Activated CD4-positive, alpha-beta T cell treated with anti-CD3 and anti-CD28 coated beads, Interleukin-2, Interleukin-4, amounts not matched to agents 100 ng/mL and 50 ng/mL, durations not matched to agents 16 hours and 8 hours (primary cell): ENCODE data around the gene PDCD11.
"Not testable (repeated sequence)": the region's sequence is repeated elsewhere in the genome, so short reads cannot be mapped to it uniquely, and the experiment has no call there.

Source experiments
- DNase-seq: peaks from one replicate; pipeline ENCODE4 v3.0.0-alpha.2; 2020; ENCODE audit warnings: low spot score

The PDCD11 gene

GRCh38 chr10:103476046-103476768 lies 79.8 kb downstream of the PDCD11 start:
- DNase-seq = no peak

GRCh38 chr10:103478671-103479070 lies 82.2 kb downstream of the PDCD11 start:
- no peak for DNase-seq

DNA sequence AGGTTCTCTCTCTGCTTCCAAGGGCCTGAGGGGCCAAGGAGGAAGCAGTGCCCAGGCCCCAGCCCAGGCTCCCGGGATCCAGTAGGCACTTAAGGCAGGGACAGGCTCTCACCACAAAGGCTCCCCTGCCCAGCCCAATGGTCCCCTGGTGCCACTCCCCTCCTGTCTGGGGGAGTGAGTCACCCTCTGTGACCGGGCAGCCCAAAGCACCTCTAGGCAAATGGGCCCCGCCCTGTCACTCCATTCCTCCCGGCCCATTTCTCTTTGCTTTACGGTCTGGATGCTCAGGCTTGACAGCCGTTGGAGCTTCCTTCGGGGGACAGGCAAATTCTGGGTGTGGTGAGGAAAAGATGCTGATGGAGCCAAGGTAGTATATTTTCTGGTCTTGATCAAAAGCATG lies 82.7 kb downstream of the PDCD11 start, which contains the start of gene CALHM3:
Gene CALHM3, minus strand, starts transcription at position 106 of the 400 bp plus-strand sequence. CDS start 208 bp downstream, outside the sequence.
- DNase-seq = no peak

DNA sequence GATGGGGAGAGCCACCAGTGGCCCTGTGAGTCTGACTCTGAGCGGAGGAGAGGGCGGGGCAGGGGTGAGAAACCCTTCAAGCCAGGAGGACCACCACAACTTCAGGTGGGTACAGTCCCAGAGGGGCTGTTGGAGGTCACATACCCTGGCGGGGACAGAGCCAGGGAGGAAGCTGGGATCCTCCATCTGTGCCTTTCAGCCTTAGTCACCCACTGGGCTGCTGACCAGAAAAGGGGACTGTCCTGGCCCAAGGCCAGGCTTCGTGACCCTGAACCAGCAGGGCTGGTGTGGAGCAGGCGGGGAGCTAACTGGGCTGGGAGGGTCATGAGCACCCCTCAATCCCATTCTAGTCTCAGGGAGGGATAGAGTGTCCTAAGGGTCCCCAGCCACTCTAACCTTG lies 84.1 kb downstream of the PDCD11 start:
- no peak for DNase-seq

- peak; percentile 71 for DNase-seq
Measured at GRCh38 chr10:103481974-103482531, 85.6 kb downstream of the PDCD11 start.

DNA sequence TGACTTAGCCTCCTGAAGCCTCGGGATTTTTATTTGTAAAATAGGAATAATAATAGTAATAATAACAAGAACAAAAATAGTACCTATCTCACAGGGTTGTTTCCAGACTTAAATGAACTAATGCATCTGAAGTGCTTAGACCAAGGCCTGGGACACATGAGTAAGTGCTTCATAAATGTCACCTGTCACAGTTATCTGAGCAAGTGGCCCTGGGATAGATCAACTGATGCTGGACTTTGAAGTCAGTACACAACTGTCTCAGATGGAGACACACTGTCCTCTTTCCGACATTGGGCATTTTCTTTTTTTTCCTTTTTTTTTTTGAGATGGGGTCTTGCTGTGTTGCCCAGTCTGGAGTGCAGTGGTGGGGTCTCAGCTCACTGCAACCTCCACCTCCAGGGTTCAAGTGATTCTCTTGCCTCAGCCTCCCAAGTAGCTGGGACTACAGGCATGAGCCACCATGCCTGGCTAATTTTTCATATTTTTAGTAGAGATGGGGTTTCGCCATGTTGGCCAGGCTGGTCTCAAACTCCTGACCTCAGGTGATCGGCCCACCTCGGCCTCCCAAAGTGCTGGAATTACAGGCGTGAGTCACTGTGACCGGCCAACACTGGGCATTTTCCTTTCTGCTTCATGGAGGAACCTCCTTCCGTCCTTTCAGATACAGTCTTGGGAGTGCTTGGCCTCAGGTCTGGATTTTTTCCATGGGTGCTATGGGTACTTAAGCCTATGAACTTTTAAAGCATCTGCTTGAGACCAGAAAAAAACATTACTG lies 90.4 kb downstream of the PDCD11 start:
- DNase-seq = not testable (repeated sequence)

- DNase-seq = no peak
Measured at GRCh38 chr10:103487410-103487708, 90.9 kb downstream of the PDCD11 start.

DNA sequence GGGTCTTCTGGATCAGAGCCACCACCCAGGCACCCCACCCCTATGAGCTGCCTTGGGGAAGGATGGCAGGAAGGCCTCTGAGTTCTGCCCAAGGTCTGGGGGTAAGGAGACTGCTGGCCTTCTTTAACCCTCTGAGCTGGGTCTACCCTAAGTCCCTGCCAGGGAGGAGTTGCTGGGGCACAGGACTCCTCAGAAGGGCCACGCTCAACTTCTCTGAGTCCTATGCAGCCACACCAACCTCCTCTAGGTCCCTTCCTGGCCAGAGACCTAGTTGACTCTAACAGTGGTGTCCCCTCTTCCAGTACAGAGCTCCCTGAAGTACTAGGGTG lies 94.5 kb downstream of the PDCD11 start:
- no peak for DNase-seq

DNA sequence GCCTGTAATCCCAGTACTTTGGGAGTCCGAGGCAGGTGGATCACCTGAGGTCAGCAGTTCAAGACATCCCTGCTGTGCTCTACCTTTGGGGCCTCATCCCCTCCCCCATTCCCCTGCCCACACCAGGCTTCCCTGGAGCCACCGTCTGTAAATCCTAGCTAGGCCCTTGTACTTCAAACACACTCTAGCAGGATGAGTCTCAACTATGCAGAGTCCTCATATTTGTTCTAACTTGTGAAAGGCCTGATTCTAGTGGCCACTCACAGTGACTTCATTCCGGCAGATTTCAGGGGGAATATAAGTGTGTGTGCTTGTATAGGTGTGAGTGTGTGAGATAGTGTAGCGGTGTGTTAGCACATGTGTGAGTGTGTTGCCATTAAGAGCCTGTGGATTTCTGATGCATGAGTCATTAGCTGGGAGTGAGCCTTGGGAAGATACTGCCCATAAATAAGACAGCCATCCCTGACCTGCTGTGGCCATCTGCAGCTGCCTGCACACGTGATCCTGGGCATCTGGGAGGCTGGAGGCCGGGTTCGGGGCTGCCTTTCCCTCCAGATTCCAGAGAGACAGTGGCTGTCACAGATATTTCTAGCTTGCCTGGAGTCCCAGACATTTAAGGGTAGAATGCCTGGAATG lies 95.4 kb downstream of the PDCD11 start:
- no peak for DNase-seq

DNA sequence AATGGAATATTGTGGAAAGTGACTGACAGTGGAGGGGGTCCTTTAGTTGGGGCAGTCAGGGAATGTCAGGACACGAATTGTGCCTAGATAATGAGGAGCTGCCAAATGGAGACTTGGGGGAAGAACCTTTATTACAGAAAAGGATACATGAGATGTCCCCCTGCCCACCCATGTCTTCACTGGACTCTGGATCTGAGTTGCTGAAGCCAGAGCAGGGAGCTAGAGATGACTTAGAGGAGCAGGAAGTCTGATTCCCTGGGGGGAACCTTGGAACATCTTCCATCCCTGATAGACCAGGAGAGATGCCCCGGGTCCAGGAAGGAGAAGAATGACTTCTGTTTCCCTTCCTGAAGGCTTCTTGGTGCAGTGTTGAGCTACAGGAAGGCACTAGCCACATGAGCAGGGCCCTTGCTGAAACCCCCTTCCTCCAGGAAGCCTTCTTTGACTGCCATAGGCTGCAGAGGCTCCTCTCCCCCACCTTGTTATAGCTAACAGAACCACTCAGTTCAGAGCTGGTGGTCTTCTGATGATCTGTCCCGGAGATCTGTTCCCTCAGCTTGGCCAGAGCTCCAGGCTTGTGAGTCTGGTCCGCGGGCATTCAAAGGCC lies 96.3 kb downstream of the PDCD11 start:
- DNase-seq = no peak

DNA sequence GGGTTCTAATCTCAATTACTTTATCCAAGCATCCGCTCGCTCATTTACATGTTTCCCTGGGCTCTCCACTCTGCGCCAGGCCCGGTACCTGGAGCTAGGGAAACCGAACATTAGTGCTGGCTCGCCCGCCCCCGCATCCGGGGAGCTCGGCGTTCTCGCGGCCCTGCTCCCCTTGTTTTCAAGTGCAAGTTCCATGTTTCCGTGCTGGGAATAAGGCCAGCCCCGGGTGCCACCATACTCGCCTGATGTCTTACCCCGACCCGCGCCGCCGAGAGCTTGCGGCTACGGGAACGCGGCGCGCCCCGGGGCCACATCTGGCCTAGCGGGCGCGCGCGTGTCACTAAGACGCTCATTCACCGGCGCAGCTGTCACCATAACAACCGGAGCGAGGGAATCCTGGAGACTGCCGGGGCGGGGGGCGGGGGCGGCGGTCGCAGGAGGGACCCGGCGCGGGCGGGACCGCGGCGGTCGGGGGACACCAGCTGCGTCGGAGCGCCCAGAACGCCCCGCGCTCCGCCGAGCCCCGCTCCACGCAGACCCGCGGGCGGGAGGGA lies 97.0 kb downstream of the PDCD11 start, which contains the start of gene NEURL1:
Gene NEURL1, plus strand, starts transcription at position 344 of the 554 bp plus-strand sequence. CDS start 683 bp downstream, outside the sequence.
- no peak for DNase-seq

DNA sequence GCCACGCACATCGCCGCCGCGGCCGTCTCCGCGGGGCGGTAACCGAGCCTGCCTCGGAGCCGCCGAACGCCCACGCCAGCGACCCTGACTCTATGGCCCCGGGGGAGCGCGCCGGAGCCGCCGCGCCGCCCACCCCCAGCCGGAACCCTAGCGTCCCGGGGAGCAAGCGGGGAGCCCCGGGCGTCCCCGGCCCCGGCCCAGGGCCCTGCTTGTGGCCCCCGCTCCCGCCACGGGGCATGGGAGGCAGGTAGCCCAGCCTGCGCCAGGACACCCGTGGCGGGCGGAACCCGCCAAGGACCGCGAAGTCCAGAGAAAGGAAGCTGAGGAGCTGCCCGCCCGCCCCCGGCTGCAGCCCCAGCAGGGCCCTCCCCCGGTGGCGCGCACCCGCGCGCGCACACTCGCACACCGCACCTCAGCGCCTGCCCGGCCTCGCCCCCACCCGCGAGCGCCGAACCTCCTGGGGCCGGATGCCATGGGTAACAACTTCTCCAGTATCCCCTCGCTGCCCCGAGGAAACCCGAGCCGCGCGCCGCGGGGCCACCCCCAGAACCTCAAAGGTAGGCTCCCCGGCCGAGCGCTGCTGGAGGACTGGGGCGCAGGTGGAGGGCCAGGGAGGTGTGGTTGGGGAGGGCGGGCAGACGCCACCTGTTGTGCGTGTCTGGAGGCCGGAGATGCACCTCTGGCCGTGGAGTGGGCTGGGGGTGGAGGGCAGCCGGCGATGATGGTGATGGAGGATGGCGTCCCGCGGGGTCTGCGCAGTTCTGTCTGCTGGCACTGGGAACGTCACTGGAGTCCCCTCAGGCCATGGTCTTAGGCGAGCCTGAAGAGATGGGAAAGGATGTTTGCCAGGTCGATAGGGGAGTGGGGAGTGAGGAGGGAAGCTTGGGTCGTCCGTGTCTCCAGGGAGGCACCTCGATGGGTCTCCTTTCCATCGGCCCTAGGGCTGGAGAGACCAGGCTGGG lies 97.8 kb downstream of the PDCD11 start:
- no peak for DNase-seq

DNA sequence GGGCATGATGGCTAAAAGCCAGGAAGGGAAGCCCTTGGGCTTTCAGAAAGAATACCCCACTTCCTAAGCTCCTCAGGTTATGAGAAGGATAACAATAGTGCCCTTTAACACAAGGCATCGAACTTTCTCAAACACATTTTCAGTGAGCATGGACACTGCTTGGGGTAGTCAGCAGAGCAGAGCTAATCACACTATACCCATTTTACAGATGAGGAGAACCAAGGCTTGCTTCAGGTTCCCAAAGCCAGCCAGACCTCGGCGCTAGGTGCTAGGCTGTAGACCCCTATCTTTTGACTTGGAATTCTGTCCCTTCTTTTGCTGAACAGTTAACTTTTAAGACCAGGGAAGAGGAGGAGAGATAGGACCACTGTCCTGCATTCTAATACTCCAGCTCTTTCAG lies 98.9 kb downstream of the PDCD11 start:
- no peak for DNase-seq
